Activated naive CD8-positive, alpha-beta T cell treated with anti-CD3 and anti-CD28 coated beads, Interleukin-2, amount 10 ng/mL, durations not matched to agents 7 days and 5 days (primary cell): ENCODE data around the gene LILRB3. TPM values are rescaled to one million over a fixed set of nuclear protein-coding genes. Genes with fewer than 3 reads are reported as not detected.
"Not testable (repeated sequence)": the region's sequence is repeated elsewhere in the genome, so short reads cannot be mapped to it uniquely, and the experiment has no call there.

Source experiments
- ATAC-seq: fragments of 150-1000 bp; cut with Tn5 transposase; one replicate; pipeline ENCODE4 v1.10.0; 2021; ENCODE audit warnings: low read depth, moderate library complexity
- POLR2A ChIA-PET: fragments of 350-600 bp; sonication (Branson Sonifier 250); formaldehyde crosslinking; loops from one replicate; lab custom pipeline; 2021; ENCODE audit warnings: antibody characterized with exemption; lab: Charles Lee
- DNase-seq: peaks from one replicate; pipeline ENCODE4 v3.0.0; 2021
- H3K27ac Mint-ChIP-seq: one replicate; pipeline ENCODE4 v1.8.0; 2022; ENCODE audit warnings: mild to moderate bottlenecking, mixed read lengths
- H3K27me3 Mint-ChIP-seq: one replicate; pipeline ENCODE4 v1.8.0; 2022; ENCODE audit warnings: mild to moderate bottlenecking, moderate library complexity, mixed read lengths
- H3K36me3 Mint-ChIP-seq: one replicate; pipeline ENCODE4 v1.8.0; 2021; ENCODE audit warnings: mild to moderate bottlenecking, mixed read lengths
- H3K4me1 Mint-ChIP-seq: one replicate; pipeline ENCODE4 v1.8.0; 2021; ENCODE audit warnings: mixed read lengths
- H3K4me3 Mint-ChIP-seq: one replicate; pipeline ENCODE4 v1.8.0; 2022; ENCODE audit warnings: mild to moderate bottlenecking, moderate library complexity, mixed read lengths
- H3K9me3 Mint-ChIP-seq: one replicate; pipeline ENCODE4 v1.8.0; 2021; ENCODE audit warnings: mixed read lengths
- total RNA-seq, 2 experiments: library from RNA; stranded (reverse); gene quantifications; one replicate each; pipeline ENCODE4 v1.2.3, GENCODE V29; 2021

Gene LILRB3
- total RNA-seq, 2 experiments from 2014 or later: 0.74 to 1.3 TPM

GRCh38 chr19:54172471-54173358 lies 50.1 kb downstream of the LILRB3 start, which contains the start of gene TMC4:
Gene TMC4, minus strand, starts transcription at chr19:54173160. Its CDS starts 43 bp downstream, at chr19:54173117.
- DNase-seq (no peak), ATAC-seq (no peak)
- no peak within 1 kb of the TSS for H3K4me3 Mint-ChIP-seq
- H3K36me3 Mint-ChIP-seq: no peaks in the 10 kb centered on the region
- no peaks in the 10 kb centered on the region for H3K9me3 Mint-ChIP-seq
- H3K4me1 Mint-ChIP-seq: no peaks in the 10 kb centered on the region
- POLR2A ChIA-PET: interaction anchor here (0.7 to 1.3 kb wide), 3 partner anchors 9 to 17 kb away, joined by 3 to 5 read pairs (median 3); partner anchors contain the start of genes LENG1 and MBOAT7
- H3K27me3 Mint-ChIP-seq: no peaks in the 10 kb centered on the region
- H3K27ac Mint-ChIP-seq: no peak within 1 kb of the TSS

DNA sequence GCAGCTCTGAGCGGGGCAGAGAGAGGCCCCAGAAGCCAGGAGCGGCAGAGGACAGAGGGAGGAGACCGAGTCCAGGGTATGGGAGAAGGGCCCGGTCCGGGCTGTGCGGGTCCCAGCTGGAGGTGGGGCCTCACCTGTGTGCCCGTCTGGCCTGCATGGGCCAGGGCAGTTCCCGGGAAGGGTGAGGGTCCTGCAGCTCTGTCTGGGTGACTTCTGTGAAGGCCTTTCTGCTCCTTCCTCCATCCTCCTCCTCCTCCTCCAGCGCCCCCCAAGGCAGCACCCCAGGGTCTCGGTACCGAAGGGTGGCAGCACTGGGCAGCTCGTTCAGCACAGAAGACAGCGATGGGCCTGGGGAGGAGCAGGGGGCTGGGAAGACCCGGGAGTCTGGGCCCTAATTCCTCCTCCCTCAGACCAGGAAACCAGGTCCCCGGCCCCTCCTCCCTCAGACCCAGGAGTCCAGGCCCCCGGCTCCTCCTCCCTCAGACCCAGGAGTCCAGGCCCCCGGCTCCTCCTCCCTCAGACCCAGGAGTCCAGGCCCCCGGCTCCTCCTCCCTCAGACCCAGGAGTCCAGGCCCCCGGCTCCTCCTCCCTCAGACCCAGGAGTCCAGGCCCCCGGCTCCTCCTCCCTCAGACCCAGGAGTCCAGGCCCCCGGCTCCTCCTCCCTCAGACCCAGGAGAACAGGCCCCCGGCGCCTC lies 50.9 kb downstream of the LILRB3 start:
- POLR2A ChIA-PET, H3K4me3 Mint-ChIP-seq, DNase-seq, ATAC-seq, H3K9me3 Mint-ChIP-seq, H3K4me1 Mint-ChIP-seq, H3K27ac Mint-ChIP-seq, H3K27me3 Mint-ChIP-seq, H3K36me3 Mint-ChIP-seq: not testable (repeated sequence)

DNA sequence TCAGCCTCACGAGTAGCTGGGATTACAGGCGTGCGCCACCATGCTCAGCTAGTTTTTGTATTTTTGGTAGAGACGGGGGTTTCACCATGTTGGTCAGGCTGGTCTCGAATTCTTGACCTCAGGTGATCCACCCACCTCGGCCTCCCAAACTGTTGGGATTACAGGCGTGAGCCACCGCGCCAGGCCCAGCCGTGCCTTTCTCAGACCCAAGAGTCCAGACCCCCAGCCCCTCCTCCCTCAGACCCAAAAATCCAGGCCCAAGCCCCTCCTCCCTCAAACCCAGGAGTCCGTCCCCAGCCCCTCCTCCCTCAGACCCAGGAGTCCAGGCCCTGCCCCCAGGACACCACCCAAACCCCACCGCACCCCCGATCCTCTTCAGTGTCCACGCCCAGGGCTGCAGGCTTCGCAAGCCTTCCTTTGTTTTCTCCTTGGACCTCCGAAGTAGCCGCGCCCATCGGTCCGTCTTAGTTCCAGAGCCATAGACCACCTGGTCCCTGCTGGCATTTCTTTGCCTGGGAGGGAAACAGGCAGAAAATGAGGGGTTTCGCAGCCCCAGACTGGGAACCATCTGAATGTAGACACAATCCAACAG lies 53.6 kb downstream of the LILRB3 start:
- Mint-ChIP-seq H3K4me1 (peaks cover 6% of the 10 kb centered on the region), H3K27me3 (no peaks in the 10 kb centered on the region), H3K27ac (no peak overlapping the region), H3K9me3 (no peaks in the 10 kb centered on the region), H3K4me3 (no peak overlapping the region), H3K36me3 (no peaks in the 10 kb centered on the region)
- ATAC-seq: no peak
- no peak for DNase-seq
- POLR2A ChIA-PET: no interaction called here

DNA sequence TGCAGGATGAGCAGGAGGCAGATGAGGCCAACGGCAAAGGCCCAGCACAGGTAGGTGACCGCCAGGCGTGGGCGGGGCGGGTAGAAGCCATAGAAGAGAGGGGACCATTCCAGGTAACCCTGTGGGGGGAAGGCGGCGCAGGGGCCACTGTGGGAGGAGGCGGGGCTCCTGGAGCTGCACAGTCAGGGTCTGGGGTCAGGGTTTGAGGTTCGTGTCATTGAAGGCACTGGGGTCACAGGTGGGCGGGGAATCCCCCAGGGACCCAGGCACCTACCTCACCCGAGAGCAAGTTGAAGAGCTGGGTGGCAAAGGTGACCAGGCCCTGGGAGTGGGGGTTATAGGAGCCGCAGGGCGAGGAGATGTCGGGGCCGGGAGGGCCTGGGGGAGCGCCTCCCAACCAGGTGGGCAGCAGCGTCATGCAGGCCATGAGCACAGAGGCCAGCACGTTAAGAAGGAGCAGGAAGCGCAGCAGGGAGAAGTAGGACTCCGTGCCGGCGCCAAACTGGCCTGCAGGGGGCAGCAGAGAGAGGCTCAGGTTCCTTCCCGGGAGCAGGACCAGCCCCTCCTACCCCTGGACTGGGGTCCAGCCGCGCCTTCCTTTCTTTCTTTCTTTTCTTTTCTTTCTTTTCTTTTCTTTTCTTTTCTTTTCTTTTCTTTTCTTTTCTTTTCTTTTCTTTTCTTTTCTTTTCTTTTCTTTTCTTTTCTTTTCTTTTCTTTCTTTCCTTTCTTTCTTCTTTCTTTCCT lies 54.5 kb downstream of the LILRB3 start:
- DNase-seq (peak; percentile 94), ATAC-seq (peak; percentile 85)
- no peaks in the 10 kb centered on the region for H3K9me3 Mint-ChIP-seq
- H3K36me3 Mint-ChIP-seq: no peaks in the 10 kb centered on the region
- no peak overlapping the region for H3K27ac Mint-ChIP-seq
- H3K4me3 Mint-ChIP-seq: no peak overlapping the region
- H3K4me1 Mint-ChIP-seq: peaks cover 8% of the 10 kb centered on the region
- POLR2A ChIA-PET: interaction anchor here (1.0 to 1.5 kb wide), 2 partner anchors 20 to 98 kb away, joined by 3 to 5 read pairs; no protein-coding TSS in a partner anchor
- no peaks in the 10 kb centered on the region for H3K27me3 Mint-ChIP-seq

Other genes starting within 250 kb of the LILRB3 start
- gene CACNG6, start 231.4 kb downstream of the LILRB3 start, total RNA-seq: not detected
- gene VSTM1, start 159.1 kb downstream of the LILRB3 start, total RNA-seq: not detected
- not detected for gene TARM1, start 141.6 kb downstream of the LILRB3 start, total RNA-seq
- gene OSCAR, start 122.2 kb downstream of the LILRB3 start, total RNA-seq: 1 to 10 TPM in 1 of 2 experiments, under 1 TPM in 1; 0.96 to 1.5 TPM
- gene NDUFA3, start 120.2 kb downstream of the LILRB3 start, total RNA-seq: 100 to 1,000 TPM; 134 to 135 TPM
- 10 to 100 TPM; 37.9 to 43.3 TPM for gene TFPT, start 107.3 kb downstream of the LILRB3 start, total RNA-seq
- gene PRPF31, start 107.3 kb downstream of the LILRB3 start, total RNA-seq: 10 to 100 TPM; 66.3 to 69.3 TPM
- gene CNOT3, start 85.2 kb downstream of the LILRB3 start, total RNA-seq: 10 to 100 TPM; 60.0 to 72.3 TPM
- 10 to 100 TPM; 10.2 to 12.8 TPM for gene LENG1, start 63.3 kb downstream of the LILRB3 start, total RNA-seq
- 1 to 10 TPM; 1.7 to 3.0 TPM for gene TMC4, start 49.8 kb downstream of the LILRB3 start, total RNA-seq
- 10 to 100 TPM; 49.0 to 52.2 TPM for gene MBOAT7, start 33.4 kb downstream of the LILRB3 start, total RNA-seq
- 10 to 100 TPM; 16.3 to 17.4 TPM for gene TSEN34, start 31.7 kb downstream of the LILRB3 start, total RNA-seq
- gene RPS9, start 22.1 kb downstream of the LILRB3 start, total RNA-seq: 1,000 to 10,000 TPM; 1,098 to 1,155 TPM
- gene LILRA6, start 19.8 kb upstream of the LILRB3 start, total RNA-seq: under 1 TPM; 0.60 to 0.64 TPM
- gene LILRB5, start 34.3 kb upstream of the LILRB3 start, total RNA-seq: under 1 TPM; 0.28 to 0.36 TPM
- gene LILRB2, start 58.1 kb upstream of the LILRB3 start, total RNA-seq: under 1 TPM; 0.55 to 0.57 TPM
- not detected for gene LILRA5, start 90.2 kb upstream of the LILRB3 start, total RNA-seq
- not detected for gene LILRA4, start 116.2 kb upstream of the LILRB3 start, total RNA-seq
- gene LAIR1, start 141.9 kb upstream of the LILRB3 start, total RNA-seq: 10 to 100 TPM; 75.0 to 79.2 TPM
- 1 to 10 TPM; 1.1 to 1.9 TPM for gene TTYH1, start 192.5 kb upstream of the LILRB3 start, total RNA-seq
- 100 to 1,000 TPM; 338 to 359 TPM for gene LENG8, start 226.2 kb upstream of the LILRB3 start, total RNA-seq
- 1 to 10 TPM; 6.2 to 7.0 TPM for gene LENG9, start 240.8 kb upstream of the LILRB3 start, total RNA-seq